Stimulated activated CD4-positive, alpha-beta T cell treated with anti-CD3 and anti-CD28 coated beads, Interleukin-15, amount 100 ng/mL, for 1 hour (primary cell): ENCODE measurements around the gene PEX14.
"Not testable (repeated sequence)": the region's sequence is repeated elsewhere in the genome, so short reads cannot be mapped to it uniquely, and the experiment has no call there.

Source experiments
- DNase-seq, 2 donors: peaks; one replicate each; pipeline ENCODE4 v3.0.0-alpha.2; 2020; ENCODE audit warnings: low read depth in 1 of 2, low spot score in 1 of 2

The PEX14 gene, protein sequence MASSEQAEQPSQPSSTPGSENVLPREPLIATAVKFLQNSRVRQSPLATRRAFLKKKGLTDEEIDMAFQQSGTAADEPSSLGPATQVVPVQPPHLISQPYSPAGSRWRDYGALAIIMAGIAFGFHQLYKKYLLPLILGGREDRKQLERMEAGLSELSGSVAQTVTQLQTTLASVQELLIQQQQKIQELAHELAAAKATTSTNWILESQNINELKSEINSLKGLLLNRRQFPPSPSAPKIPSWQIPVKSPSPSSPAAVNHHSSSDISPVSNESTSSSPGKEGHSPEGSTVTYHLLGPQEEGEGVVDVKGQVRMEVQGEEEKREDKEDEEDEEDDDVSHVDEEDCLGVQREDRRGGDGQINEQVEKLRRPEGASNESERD

DNA sequence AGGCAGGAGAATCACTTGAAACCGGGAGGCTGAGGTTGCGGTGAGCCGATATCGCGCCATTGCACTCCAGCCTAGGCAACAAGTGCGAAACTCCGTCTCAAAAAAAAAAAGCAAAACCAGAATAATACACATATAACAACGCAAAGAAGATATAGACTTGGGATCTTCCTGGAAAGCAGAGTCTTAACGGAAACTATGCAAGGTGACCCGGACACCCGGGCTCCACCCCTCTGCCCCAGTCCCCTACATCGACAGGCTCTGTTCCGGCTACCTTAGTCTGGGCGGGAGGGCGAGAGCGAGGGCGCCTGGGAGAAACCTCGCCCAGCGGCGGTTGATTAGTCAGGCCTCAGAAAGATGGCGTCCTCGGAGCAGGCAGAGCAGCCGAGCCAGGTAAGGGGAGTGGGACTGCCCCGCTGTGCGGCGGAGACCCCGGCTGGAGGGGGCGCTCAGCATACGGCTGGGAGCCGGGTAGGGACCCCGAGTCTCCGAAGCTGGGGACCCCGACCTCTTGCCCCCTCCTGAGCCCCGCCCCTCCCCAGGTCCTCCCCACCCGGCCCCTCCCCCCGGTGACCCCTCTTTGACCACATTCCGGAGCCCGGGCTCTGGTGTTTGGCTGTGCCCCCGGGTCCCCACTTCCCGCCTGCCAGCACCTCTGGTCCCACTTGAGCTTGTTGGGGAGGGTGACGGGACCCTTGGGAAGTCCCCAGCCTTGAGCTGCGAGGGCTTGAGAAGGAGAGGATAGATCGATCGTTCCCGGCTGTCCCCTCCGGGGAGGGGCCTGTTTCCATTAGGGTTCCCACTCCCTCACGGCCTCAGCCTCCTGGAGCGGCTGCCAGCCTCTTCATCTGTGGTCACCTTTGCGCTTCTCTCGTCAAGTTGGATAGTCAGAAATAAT, at the start of gene PEX14:
Gene PEX14, plus strand, starts transcription at position 338 of the 895 bp plus-strand sequence. Its CDS starts 17 bp downstream, at position 355.
- DNase-seq, result peak; percentile 64 to 80

DNA sequence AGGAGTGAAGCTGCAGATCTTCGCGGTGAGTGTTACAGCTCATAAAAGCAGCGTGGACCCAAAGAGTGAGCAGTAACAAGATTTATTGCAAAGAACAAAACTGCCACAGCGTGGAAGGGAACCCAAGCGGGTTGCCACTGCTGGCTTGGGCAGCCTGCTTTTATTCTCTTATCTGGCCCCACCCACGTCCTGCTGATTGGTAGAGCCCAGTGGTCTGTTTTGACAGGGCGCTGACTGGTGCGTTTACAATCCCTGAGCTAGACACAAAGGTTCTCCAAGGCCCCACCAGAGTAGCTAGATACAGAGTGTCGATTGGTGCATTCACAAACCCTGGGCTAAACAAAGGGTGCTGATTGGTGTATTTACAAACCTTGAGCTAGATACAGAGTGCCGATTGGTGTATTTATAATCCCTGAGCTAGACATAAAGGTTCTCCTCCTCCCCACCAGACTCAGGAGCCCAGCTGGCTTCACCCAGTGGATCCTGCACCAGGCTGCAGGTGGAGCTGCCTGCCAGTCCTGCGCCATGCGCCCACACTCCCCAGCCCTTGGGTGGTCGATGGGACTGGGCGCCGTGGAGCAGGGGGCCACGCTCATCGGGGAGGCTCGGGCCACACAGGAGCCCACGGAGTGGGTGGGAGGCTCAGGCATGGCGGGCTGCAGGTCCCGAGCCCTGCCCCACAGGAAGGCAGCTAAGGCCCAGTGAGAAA, 48.8 kb upstream of the PEX14 start:
- DNase-seq, result not testable (repeated sequence)

DNA sequence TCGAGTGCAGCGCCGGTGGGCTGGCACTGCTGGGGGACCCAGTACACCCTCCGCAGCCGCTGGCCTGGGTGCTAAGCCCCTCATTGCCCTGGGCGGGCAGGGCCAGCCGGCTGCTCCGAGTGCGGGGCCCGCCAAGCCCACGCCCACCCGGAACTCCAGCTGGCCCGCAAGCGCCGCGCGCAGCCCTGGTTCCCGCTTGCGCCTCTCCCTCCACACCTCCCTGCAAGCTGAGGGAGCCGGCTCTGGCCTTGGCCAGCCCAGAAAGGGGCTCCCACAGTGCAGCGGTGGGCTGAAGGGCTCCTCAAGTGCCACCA, 48.3 kb upstream of the PEX14 start:
- DNase-seq, result not testable (repeated sequence)

DNA sequence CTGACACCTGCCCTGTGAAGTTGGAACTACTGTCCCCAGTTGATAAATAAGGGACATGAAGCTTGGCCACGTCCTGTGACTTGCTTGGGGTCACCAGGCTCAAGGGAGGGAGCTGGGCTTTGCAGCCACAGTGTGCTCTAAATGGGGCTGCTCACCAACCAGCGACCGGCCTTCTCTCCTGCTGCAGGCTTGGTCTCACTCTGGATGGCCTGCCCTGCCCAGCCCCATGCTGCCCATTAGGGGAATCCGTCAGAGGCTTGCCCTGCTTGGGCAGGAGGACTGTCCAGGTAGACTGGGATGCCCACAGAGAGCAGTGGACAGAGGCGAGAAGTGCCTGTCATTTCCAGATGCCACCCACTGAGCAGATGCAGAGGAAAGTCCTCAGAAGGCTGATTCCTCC, 45.8 kb upstream of the PEX14 start:
- DNase-seq, result no peak

DNA sequence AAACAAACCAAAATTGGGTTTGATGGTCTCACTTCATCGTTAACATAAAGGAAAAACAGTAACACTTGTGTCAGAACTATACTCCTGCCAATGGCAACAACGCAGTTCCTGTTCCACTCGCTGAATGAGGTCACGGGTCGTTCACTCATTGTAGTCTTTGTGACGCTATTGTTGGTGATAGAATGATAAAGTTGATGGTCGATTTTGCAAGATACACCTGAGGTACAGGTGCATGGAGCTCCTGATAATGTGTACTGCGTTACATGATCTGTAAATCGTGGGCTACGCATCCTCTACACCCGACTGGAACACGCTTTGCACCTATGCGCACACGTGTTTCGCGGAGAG, 44.9 kb upstream of the PEX14 start:
- no peak for DNase-seq

DNA sequence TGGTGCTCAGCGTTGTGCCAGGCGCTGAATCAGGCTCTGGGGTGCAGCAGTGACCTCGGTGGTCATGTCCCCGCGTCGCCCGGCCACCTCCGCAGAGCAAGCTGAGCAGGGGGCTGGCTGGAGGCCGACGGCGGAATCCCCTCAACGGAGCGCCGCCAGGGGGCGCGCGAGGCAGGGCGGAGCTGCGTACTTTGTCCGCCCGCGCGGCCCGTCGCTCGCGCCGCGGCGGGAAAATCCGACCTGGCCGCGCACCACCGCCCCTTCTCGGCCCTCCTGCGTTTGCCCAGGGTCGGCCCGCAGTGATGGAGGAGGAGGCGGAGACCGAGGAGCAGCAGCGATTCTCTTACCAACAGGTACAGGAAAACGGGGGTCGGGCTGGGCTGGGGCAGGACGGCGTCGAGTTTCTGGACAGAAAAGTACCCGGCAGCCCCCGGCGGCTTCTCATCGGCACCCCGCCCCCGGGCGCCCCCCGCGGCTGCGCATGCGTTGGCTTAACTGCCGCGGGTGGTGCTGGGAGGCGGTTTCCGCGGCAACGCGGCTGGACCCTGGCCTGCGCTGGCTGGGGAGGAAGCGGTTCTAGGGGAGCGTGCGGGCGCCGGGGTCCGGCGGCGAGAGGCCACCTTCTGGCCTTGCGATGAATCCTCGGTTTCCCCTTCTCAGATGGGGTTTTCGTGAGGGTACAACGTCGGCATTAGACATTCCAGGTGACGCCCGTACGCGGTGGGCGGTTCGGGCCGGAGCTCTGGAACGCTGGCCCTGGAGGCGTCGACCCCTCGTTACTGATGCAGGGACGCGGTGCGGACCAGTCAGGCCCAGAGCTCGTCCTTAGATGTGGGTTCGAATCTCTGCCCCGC, 44.3 kb upstream of the PEX14 start, which contains the start of gene CENPS:
Gene CENPS, plus strand, starts transcription at position 218 of the 854 bp plus-strand sequence. Its CDS starts 85 bp downstream, at position 303.
- peak; percentile 79 to 95 for DNase-seq

DNA sequence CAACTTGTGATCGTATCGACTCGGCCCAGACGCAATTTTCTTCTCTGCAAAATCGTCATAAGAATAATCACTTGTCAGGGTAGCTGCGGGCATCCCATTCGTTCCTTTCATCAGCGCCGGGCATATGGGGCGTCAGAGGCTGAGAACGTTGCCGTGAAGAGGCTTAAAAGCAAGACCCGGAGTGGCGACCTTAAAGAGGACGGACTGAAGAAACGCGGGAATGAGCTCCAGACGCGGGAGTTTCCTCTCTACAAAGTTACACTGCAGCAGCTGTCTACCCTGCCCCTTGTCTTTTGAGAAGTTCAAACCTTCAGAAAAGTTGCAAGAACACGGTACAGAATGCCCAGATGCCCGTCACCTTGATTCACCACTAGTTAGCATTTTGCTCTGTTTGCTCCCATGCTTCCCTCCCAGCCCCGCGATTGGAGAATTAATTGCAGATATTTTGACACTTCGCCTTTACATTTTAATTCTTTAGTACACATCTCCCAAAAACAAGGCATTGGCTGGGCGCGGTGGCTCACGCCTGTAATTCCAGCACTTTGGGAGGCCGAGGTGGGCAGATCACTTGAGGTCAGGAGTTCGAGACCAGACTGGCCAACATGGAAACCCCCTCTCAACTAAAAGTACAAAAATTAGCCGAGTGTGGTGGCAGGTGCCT, 43.5 kb upstream of the PEX14 start:
- DNase-seq, result no peak

DNA sequence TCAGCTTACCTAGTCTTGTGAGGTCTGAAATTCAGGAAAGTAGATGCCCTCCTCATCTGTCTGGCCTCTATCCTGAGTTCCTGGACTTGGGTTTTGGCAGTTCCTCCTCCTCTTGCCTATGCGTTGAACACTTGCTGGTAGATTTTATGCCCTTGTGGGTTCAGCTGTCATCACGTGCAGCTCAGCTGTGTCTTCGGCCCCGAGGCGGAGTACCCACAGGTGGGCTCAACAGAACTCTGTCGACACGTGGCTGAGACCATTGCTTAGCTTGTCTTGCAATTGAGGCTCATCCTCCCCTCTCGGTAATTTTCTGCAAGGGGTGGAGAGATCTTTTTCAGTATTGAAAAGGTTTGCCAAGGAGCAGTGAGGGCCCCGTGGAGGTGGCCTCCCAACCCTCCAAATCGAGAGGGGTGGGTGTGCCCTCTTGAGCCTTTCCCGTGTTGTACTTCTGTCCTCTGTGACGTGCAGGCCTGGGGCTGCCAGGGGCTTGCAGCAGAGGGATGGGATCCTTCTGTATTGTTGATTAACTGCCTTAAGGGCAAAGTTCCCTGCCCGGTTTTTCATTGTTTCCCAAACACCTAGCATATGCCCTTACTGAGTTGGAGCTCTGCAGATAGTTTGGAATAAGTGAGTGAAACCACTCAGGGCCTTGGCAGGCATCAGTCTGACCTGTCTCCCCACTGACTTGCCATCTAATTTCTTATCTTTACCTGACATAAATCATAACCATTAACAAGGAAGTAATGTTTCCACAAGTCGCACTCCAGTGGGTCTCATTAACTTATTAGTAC, 41.6 kb upstream of the PEX14 start:
- DNase-seq, result no peak

DNA sequence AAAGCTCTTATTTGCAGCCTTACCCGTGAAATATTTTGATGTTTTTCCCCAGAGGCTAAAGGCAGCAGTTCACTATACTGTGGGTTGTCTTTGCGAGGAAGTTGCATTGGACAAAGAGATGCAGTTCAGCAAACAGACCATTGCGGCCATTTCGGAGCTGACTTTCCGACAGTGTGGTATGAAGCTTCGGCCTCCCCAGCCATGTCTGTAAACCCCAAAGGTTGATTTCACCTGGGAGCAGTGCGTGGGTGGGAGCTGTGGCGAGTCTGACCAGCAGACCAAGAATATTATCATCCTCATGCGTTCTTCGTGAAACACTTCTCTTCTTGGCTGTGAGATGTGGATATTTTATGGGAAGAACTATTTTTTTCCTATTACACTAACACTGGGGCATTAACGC, 41.0 kb upstream of the PEX14 start:
- DNase-seq, result no peak

DNA sequence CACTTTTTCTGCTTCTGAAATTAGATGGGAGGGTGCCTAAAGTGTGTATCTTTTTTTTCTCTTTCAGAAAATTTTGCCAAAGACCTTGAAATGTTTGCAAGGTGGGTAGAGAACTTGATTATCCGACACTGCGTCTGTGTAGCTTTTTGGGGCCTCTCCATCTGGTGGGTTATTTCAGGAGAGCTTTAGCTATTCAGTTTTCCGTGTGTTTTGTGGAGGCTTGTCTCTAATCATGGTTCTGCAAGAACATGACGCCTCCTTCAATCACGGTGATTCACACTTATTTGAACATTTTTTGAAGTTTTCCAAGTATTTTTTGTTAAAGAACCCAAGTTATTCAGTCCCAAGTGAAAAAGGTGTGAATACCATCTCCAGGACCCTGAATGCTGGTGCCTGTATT, 40.2 kb upstream of the PEX14 start:
- no peak for DNase-seq

DNA sequence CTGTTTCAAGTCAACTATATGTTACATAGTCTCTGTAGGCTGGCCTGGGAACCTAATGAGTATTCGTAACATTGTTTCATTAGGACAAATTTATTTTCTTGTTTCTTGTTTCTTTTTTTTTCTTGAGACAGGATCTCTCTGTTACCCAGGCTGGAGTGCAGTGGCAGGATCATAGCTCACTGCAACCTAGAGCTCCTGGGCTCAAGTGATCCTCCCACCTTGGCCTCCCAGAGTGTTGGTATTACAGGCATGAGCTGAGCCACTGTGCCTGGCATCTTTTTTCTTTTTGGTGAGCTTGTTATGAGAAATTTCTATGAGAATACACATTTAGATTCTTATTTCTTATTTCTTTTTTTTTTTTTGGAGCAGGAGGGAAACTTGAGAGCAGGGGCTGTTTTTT, 37.7 kb upstream of the PEX14 start:
- DNase-seq, result no peak

DNA sequence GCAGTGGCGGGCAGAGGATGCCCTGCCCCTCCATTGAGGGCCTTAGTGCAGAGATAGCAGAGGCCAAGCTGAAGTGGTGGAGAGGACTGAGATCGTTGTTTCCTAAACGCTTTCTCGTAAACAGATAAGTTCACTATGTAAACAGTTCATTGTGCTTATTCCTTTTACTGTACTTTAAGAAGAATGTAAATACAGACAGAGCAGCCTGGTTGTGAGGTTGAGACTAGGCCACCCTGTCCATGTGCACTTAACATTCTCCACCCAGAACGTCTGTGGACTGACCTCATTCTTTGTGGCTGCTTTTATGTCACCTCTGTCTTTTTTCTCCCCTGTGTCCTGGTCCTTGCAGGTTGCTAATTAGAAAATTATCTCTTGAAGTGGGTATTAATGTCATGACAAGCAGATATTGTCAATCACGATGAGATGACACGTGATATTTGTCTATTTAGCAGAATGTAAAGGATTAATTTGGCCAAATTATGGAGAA, 36.0 kb upstream of the PEX14 start:
- no peak for DNase-seq

DNA sequence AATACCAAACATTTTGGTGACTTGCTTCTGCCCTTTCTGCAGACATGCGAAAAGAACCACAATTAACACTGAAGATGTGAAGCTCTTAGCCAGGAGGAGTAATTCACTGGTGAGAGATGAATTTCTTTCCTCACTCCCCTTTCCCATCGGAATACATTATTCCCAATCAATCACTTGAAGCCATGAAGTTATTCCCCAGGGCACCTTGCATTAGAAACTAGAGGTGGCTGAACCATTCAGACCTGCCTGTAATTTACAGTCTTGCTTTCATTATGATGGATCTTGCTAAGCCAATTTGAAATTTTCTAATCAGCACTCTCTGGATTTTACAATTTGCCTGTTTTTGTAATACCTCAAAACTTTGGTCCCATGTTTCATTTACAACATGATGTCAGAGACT, 34.4 kb upstream of the PEX14 start:
- DNase-seq, result no peak

DNA sequence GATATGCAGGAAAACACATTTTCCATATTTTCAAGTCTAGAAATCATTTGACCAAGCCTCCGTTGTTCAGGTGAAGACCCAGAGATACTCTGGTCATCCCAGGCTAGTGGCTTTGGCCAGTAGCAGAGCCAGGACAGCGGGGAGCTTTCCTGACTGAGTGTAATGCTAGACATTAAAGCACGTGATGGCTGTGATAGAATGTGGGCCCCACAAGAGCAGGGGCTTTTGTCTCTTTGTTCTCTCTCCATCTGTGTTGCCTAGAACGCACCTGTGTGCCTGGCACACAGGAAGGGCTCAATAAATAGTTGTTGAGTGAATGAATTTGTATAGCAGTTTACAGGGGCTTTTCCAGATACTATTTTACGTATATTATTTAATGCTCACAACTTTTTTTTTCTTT, 34.0 kb upstream of the PEX14 start:
- no peak for DNase-seq

DNA sequence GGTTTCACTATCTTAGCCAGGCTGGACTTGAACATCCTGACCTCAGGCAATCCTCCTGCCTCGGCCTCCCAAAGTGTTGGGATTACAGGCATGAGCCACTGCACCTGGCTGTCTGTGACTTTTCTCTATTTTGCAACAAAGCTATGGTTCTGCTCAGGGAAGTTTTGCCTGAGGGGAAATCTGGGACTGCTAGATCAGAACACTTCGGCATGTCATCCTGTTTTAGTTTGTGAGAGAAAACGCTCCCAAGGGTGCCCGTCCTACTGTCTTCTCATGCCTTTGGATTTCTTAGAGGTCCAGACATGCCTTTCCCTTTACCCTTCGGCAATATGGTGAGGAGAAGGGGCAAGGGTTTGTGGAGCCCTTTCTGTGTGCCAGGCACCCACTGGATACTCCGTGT, 30.5 kb upstream of the PEX14 start:
- no peak for DNase-seq

DNA sequence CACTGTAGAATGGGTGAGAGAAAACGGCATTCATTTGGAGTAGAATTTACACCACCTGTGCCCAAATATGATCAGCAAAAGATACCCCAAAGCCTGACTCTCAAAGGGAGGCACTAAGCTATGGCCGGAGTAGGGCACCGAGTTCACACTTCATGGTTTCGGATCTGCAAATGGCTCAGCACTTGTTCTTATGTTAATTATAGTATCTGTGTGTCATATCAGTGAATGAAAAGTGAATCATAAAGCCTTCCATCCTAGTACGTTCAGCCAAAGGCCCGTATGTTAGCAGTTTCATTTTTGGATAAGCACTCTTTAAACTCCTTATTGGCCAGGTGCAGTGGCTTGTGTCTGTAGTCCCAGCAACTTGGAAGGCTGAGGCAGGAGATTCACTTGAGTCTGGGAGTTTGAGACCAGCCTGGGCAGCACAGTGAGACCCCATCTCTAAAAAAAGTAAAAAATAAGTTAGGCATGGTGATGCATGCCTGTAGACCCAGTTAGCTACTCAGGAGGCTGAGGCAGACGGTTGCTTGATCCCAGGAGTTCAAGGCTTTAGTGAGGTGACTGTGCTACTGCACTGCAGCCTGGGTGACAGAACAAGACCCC, 29.9 kb upstream of the PEX14 start:
- no peak for DNase-seq

DNA sequence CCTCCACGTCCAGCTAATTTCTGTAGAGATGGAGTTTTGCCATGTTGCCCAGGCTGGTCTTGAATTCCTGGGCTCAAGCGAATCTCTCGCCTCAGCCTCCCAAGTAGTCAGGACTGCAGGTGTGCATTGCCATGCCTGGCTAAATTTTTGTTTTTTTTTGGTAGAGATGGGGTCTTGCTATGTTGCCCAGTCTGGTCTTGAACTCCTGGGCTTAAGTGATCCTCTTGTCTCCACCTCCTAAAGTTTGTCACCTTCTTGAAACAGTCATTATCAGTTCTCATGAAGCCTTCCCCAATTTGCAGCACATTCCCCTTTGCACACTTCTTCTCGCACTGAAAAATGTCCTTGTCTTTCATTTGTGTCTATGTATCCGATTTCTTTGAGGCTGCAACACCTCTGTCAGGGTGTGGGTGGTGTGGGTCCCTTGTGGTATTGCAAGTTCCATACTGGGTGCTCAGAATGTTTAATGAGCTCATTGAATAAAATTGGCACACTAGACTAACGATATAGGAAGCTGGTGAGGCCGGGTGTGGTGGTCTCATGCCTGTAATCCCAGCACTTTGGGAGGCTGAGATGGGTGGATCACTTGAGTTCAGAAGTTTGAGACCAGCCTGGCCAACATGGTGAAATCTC, 27.8 kb upstream of the PEX14 start:
- no peak for DNase-seq

DNA sequence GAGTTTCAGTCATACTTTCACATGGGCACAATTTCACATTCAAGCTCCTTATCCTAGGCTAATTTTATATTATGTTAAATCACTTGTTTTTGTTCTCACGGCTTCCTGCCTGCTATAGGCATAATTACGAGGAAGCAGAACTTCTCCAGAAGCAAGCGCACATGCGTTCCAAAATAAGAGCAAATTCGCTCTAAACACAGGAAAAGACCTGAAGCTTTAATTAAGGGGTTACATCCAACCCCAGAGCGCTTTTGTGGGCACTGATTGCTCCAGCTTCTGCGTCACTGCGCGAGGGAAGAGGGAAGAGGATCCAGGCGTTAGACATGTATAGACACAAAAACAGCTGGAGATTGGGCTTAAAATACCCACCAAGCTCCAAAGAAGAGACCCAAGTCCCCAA, 25.0 kb upstream of the PEX14 start, which contains the start of gene CORT:
Gene CORT, plus strand, starts transcription at position 281 of the 400 bp plus-strand sequence. CDS start 193 bp downstream, outside the sequence.
- no peak for DNase-seq
